Embryonic facial prominence (tissue), 1 donor: ENCODE results near the gene AIG1.
A peak's percentile ranks its signal among the peaks of the same experiment; 100 is the strongest.

Experiments used
- DNase-seq: peaks from one replicate; pipeline ENCODE4 v3.0.0-alpha.2; 2016; ENCODE audit errors: extremely low spot score

Gene AIG1

DNA sequence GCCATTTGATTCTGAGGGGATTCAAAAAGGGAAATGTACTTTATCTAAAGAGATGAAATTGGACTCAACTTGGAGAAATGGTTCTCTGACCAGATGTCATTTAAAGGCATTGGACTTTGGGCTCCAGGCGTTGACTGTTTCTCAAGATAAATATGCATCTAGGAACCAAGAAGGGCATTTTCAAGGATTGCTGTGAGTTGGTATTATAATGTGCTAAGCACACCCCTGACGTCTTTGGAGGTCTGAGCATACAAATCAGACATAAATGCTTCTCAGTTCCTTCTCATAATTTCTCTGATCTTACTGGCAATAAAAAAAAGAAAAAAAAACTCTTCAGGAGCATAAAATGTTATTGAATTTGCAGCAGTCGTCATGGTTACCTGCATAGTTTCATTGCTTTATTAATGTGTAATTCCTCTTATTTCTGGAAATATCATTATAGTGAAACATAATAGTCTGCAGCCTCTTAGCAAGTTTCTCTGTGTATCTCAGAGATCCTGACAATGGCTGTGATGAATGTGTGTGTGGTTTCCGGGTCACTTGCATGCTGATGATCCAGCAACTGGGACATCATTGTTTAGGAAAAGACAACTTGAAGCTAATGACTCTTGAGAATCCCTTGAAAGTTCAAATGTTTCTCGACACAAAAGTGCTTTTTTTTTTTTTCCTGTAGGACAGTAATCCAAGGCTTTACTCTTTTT is 136.0 kb downstream of the AIG1 start:
- DNase-seq, result peak; percentile 40

DNA sequence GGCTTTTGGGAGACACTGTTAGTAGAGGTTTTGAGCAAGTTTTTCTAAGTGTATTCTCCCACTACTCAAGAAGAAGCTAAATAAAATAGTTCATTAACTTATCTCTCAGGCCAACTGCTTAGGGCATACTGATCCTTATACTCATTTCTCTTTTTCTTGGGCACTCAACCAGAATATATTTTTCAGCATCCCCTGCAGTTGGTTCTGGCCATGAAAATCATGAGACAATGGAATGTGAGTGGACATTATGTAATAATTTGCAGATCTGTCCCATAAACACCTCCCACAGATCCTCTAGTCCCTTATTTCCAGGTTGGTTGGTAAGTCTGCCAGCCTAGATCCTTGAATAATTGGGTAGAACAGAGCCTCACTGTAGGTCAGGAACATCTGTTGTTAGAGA is 136.7 kb downstream of the AIG1 start:
- no peak for DNase-seq

DNA sequence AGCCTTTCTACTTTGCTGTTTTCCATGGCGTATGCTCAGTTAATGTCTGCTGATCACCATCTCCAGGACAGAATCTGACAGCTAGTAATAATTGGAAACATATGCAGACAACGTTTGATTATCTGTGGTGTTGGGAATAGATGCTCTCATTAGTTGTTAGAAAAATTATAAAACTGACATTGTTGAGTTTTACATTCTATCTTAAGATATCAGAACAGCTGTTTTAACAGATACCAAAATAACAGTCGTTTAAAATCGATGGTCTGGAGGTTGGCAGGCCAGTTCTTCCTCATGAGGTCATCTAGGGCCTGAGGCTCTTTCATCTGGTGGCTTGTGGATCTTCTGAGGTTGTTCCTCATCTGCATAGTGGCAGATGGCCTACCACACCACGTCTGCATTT is 137.6 kb downstream of the AIG1 start:
- no peak for DNase-seq

DNA sequence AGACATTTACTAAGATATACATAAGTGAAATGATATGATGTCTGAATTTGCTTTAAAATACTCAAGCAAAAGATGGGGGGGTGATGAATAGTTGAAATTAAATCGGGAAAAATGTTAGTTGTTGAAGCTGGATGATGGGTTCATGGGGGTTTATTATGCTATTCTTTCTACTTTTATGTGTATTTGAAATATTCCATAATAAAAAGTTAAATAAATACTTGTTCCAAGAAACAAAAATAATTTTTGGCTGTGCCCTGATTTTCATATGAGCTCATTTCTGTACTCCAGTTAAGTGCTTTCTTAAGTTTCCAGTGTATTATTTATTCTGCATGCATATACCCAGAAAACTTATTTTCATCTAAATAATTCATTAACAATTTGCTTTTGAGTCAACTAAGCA is 138.6 kb downstream of the AIG1 start:
- DNase-seq, result no peak

DNA sequence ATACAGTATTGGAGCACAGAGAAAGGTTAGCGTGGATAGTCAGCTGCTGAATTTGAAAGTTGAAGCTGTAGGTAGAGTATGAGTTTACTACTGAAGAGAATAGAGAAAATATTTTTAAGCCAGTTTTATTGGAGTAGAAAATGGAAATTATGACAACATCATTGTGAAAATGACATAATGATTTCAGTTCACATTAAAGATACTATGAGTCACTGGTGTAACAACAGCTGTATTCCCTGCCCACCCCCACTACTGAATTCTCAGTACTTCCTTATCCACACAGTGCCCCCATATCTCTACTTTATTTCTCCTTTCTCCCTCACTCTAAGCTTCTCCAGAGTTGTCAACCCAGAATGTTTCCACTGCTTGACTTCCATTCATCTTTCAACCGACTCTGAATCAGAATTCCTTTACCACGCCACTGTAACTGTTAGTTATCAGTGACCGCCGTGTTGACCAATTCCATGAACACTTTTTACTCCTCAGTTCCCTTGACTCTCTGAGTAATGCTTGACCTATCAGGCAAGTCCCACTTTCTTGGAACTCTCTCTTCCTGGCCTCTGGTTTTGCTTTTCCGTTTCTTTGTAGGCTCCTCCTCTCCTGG is 139.6 kb downstream of the AIG1 start:
- DNase-seq, result no peak

DNA sequence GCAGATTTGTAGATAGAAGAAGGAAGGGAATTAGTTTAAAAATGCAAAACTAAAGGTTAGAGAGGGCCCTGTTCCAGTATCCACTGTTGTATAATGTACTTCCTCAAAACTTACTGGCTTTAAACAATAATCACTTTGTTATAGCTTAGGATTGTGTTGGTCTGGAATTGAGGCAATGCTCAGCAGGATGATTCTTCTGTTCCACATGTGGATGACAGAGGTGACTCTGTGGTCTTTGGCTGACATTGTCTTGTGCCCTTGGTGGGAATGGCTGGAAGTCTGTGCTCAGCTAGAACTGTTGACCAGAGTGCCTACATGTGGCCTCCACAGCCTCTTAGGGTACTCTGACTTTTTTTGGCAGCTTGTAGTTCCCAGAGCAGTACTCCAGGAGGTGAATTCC is 143.4 kb downstream of the AIG1 start:
- no peak for DNase-seq

DNA sequence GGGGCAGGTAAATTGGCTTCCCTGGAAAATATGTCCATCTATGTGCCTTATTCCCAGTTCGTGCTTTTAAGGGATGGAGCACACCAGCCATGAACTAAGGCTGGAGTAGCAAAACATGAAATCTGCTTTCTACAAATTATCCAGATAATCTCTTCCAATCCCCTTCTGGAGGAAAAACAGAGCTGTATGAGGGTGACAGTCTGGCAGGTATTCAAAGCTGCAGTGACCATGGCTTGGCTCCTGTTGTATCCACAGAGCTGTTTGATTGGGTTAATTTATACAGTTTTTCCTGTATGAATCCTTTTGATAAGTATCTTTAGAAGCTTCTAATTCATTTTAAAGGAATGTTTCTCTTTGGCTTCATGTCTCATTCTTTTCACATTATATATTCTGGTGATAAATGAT is 144.4 kb downstream of the AIG1 start:
- no peak for DNase-seq

DNA sequence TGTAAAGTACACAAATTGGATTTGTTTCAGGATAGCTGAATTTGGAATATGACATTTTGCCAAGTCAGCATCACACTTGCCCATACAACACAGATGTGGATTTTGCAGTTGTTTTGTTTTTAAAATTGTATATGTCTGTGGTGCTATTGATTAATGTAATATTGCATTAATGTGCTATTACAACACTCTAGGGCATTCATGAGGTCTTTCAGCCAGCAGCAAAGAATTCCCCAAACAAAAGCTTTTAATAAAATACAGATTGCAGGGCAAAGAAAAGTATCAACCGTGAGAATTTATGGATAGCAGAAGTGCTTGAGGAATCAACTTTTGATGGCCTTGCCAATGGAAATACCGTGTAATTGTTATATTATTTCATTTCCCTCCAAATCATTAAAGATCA is 144.9 kb downstream of the AIG1 start:
- no peak for DNase-seq

DNA sequence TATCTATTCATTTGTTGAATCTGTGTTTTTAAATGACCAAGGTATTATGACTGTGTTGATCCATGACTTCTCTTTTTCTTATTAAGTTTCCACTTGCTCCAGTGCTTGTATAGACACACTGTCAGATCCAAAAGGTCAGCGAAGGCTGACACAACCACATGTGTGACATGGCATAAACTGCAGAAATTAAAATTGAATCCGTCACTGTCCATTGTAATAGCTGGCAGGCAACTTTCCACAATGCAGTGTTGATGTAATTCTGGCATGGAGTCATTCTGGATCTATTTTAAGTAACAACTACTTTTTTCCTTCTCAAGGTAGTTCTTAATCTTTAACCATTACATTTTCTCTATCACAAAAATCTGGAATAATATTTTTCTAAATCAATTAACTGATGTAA is 145.3 kb downstream of the AIG1 start:
- DNase-seq, result no peak

DNA sequence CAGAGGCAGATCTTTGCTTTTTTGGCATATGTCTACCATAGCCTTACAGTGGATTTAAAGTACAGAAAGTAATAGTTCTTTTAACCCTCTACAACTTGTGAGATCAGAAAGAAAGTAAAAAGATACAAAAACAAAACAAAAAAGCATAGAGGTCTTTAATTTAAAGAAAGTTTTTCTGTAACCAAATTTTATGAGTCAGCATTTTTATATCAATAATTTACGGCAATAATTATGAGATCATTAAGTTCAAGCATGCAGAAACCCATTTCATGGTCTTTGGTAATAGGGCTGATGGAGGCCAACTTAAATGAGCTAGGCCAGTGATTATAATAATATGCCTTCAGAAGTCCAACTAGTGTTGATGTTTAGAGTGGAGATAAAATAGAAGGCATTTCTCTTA is 145.9 kb downstream of the AIG1 start:
- DNase-seq, result no peak

DNA sequence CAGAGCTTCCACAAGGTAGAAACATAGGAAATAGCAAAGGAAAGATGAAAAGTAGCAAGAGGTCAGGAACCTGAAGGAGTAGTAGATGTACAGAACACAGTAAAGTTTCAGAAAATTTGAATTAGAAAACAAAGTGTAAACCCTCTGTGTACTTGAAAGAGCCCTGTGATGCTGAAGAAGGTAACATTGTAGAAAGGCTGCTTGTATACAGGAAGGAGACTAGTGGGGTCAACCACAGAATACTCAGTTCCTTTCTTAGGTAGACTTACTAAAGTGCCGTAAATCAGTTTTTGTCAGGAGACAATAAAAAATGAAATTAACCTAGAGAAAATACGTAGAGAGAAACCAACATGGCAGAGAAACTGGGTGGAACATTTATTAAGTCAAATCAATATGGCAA is 149.7 kb downstream of the AIG1 start:
- no peak for DNase-seq

DNA sequence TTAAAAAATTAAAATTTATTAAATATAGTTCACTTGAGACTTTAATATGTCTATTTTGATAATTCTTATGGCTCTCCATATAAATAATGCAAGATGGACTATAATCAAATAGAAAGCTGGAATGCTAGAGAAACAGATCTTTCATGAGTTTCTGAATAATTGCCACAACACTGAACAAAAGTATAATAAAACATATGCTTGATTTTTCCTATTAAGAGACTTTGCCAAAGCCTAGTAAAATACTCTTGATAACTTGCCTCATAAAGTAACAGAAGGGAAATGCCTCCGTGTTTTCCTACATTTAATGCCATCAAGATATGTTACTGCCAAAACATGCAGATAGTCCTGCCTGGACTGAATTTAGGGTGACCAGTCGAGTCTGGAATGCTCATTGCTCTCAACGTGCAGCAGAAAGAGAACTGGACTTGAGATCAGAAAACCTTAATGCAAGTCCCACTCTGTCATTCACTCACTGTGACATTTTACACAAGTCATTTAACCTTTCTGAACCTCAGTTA is 153.2 kb downstream of the AIG1 start:
- no peak for DNase-seq

DNA sequence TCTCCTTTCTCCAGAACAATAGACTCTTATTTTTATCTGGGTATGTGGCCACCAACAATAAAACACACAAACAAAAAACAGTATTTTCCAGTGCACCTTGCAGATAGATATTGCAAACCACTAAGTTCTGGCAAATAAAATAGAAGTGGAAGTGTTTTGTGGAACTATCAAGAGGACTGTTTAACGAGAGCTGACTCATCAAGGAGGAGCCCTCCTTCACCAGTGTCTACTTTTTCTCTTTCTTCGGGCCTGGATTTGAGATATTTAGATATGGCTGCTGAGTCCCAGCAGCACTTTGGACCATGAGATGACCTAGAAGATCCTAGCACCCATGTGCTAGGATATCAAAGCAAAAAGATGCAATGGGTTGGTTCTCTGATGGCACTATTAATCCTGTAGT is 154.7 kb downstream of the AIG1 start:
- DNase-seq, result no peak

DNA sequence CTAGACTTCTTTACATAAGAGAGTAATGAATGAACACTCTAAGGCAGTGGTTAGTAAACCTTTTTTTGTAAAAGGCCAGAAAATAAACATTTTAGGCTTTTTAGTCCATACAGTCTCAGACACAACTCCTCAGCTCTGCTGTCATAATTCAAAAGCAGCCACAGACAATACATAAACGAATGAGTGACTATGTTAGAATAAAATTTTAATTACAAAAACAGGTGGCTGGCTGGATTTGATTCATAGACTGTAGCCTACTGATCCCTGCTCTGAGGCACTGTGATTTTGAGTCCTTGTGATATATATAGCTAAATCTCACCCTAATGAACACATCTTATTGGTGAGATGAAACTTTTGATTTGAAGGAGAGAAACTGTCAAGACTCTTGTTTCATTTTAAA is 155.1 kb downstream of the AIG1 start:
- no peak for DNase-seq

DNA sequence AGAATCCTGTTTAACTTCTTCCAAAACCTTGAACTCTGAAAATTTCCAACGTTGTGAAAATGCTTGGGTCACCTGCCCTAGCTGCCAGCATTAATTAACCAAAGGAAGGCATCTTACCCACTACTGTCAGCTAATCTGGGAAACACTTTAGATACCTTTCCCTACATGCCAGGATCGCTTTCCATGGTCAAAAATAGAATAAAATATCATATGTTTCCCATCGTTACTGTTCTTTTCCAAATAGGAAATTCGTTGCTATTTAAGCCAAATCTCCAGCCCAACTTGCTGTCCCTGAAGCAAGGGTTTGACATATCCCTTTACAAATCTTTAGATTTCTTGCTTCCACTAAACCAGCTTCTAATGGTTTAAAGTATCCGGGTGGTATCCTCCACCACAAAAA is 157.5 kb downstream of the AIG1 start:
- no peak for DNase-seq

DNA sequence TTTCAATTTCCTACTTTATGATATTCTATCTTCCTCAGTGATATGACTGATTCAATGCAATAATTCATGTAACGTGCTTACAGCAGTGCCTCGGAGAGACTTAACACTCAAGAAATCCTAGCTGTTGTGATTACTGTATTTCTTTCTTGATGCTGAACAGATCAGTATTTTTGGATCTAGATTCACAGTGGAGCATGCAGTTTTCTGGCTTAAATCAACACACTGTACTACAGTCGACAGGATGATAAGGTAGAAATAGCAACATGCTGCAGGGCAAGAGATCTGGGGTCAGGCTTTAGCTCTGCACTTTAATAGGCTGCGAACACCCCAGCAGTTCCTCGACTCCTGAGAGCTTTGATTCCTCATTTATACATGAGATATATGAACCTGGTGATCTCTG is 161.0 kb downstream of the AIG1 start:
- no peak for DNase-seq

DNA sequence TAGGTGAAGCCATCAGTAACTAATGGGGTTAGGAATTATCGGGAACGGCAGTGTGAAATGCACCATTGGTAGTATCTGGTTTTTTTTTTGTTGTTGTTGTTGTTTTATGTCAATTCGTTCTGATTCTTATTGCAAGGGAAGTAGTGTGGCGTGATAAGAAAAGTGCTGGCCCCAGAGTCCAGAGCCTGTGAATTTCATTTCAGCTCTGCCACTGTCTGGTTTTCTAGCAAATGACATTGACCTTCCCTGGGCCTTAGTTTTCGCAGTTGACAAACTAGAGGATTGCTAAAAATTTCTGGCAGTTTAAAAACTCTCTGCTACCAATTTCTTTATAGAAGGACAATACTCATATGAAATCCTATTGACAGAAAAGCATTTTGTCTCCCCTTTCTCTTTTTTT is 161.6 kb downstream of the AIG1 start:
- no peak for DNase-seq

DNA sequence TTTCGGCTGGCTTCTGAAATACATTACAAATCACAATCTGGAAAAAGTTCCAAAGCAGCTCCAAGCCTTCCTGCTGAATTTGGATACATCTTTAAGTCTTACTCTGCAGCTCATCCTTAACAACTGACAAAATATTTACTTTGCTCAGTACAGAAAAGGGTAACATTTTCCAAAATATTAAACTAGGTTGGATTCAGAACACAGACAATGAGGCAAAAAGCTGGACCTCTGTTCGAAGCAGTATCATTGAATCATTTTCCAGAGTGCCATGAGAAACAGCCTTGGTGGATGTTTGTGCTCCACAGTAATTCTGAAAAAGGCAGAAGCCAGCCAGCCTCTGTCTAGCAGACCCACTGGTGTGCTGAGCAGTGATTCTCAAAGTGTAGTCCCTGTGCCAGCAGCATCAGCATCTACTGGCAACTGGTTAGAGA is 162.1 kb downstream of the AIG1 start:
- DNase-seq, result no peak

DNA sequence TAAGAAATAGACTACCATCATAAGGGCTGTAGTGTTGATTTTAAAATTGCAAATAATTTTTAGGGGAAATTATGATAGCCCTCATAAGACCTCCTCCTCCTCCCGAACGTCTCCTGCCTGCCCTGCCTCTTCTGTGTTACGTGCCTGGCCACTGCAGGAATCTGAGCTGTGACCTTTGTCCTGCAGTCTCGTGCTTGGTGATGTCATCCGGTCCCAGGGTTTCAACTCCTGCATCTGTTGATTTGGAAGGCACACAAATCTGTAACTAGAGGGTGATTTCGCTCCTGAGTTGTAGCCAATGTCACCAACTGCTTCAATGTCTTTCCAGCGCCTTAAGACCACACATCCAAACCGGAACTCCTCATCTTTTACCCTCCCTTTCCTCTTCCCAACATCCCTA is 163.2 kb downstream of the AIG1 start:
- DNase-seq, result no peak

DNA sequence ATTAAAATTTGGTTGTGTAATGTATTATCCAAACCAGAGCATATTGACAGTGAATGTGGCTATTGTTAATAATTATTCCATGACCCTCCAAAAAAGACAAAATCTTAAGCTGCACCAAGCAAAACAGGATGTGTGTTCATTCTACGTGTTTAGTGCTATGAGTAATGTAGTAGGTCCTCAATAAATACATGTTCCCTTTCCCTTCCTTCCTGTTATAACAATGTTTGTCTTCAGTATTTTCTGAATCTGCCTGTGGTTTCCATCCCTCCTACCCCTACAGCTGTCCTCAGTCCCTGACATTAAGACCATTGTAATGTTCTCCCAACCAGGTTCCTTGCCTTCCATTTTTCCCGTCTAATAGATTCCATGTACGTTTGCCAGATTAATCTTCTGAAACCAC is 163.8 kb downstream of the AIG1 start:
- no peak for DNase-seq

DNA sequence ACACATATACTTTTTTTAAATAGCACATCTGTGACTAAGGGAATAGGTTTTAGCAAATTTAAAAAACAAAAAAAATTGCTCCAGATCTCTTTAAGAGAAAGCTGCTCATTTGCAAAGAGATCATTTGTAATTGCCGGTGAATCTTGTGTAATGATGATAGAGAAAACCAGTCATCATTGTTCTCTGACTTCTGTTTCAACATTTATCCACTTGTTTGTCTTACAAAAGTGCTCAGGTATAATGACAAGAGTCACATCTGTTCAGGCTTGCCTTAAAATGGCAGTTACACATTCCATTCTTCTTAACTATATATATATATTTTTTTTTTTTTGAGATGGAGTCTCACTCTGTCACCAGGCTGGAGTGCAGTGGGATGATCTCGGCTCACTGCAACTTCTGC is 165.2 kb downstream of the AIG1 start:
- no peak for DNase-seq

DNA sequence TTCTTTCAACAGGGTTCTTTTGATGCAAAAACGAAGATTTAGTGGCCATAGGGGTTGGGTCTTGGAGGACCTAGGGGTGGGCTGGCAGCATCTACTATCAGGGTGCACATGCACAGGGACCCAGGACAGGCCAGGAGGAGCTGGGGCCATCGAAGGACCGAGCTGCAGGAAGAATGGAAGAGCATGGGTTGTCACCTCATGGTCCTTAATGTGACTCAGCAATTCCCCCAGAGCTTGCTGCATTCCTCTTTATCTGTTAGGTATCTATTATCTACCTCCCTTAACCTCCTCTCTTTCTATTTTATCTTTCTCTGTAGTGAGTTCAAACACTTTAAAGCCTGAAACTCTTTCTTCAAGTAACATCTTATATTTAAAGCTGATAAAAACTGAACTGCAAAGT is 167.0 kb downstream of the AIG1 start:
- DNase-seq, result no peak

DNA sequence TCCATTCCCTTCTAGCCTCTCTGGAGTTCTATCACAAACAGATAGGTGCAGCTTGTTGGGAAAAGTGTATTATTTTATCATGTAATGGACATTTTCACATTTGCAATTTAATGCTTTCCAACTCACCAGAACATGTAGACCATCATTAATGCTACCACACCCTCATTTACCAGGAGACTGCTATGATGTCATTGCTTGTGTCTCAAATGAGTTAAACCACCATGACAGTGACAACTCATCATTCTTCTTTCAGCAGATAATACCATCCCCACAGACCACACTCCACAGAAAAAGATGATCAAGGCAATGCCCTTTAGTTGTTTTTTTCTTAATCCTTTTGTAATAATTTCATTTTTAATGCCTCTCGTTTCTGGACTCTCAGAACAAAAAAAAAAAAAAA is 168.7 kb downstream of the AIG1 start:
- no peak for DNase-seq

DNA sequence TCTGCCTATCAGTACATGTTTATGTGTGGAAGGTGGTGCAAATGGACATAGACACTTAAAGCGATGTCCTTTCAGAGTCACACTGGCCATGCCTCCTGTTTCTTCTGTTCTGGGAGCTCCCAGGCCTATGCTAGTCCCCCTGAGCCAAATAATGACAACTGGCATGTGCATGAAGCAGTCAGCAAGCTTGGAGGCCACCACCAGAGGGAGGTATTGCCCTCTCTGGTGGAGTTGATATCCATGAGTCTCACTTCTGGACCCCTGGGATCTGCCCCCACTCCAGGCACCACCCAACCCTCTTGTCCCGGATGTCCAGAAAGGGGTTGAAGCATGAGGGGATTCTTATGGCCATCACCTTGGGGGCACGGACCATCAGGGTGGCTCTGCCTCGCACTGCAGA is 172.2 kb downstream of the AIG1 start:
- no peak for DNase-seq
